Activated CD8-positive, alpha-beta memory T cell treated with anti-CD3 and anti-CD28 coated beads, Interleukin-2, amount 50 U/mL, for 1 hour (primary cell): Measurements from ENCODE around the gene KIF25.
"Not testable (repeated sequence)": the region's sequence is repeated elsewhere in the genome, so short reads cannot be mapped to it uniquely, and the experiment has no call there.

ENCODE experiments used
- DNase-seq: peaks from one replicate; pipeline ENCODE4 v3.0.0-alpha.2; 2020; ENCODE audit errors: extremely low read depth

The KIF25 gene

GRCh38 chr6:168064226-168064807 lies 66.8 kb downstream of the KIF25 start:
- no peak for DNase-seq

- DNase-seq: no peak
Measured at GRCh38 chr6:168067081-168067759, 69.7 kb downstream of the KIF25 start.

- no peak for DNase-seq
Measured at GRCh38 chr6:168070804-168071203, 73.3 kb downstream of the KIF25 start.

GRCh38 chr6:168071620-168072019 lies 74.1 kb downstream of the KIF25 start:
- DNase-seq: no peak

- no peak for DNase-seq
Measured at GRCh38 chr6:168072261-168072660, 74.8 kb downstream of the KIF25 start.

GRCh38 chr6:168072730-168073129 lies 75.3 kb downstream of the KIF25 start:
- DNase-seq: no peak

- no peak for DNase-seq
Measured at GRCh38 chr6:168073937-168074730, 76.7 kb downstream of the KIF25 start.

- no peak for DNase-seq
Measured at GRCh38 chr6:168075216-168075615, 77.7 kb downstream of the KIF25 start.

- no peak for DNase-seq
Measured at GRCh38 chr6:168075787-168076202, 78.3 kb downstream of the KIF25 start.

- not testable (repeated sequence) for DNase-seq
Measured at GRCh38 chr6:168077401-168077800, 79.9 kb downstream of the KIF25 start.

GRCh38 chr6:168078175-168078942 lies 80.9 kb downstream of the KIF25 start:
- no peak for DNase-seq

- DNase-seq: no peak
Measured at GRCh38 chr6:168078943-168079405, 81.5 kb downstream of the KIF25 start, which contains the start of gene FRMD1. FRMD1 (minus strand) TSS chr6:168079212; CDS start chr6:168079094, 118 bp downstream.

- no peak for DNase-seq
Measured at GRCh38 chr6:168080393-168081077, 83.1 kb downstream of the KIF25 start.

- DNase-seq: no peak
Measured at GRCh38 chr6:168081858-168082546, 84.5 kb downstream of the KIF25 start.

- DNase-seq: no peak
Measured at GRCh38 chr6:168082860-168083513, 85.5 kb downstream of the KIF25 start.

GRCh38 chr6:168083514-168083885 lies 86.0 kb downstream of the KIF25 start:
- DNase-seq: no peak

GRCh38 chr6:168084465-168085160 lies 87.1 kb downstream of the KIF25 start:
- DNase-seq: no peak

- DNase-seq: no peak
Measured at GRCh38 chr6:168086066-168086465, 88.6 kb downstream of the KIF25 start.

- DNase-seq: no peak
Measured at GRCh38 chr6:168086616-168087015, 89.1 kb downstream of the KIF25 start.
